HepG2 (cell line): ENCODE results near the gene RASGRF1.

ENCODE experiments used
- FOXM1 ChIP-seq: sonication (generic); formaldehyde crosslinking; IDR thresholded peaks from 2 replicates; pipeline ENCODE4 v1.5.0; 2020; ENCODE audit warnings: missing genetic modification reagents
- KDM5A ChIP-seq: fragments of 200-600 bp; sonication (generic); IDR thresholded peaks from 2 replicates; pipeline ENCODE4 v1.7.0; 2018; ENCODE audit warnings: antibody characterized with exemption, mild to moderate bottlenecking, low read length, borderline replicate concordance
- MXD3 ChIP-seq: IDR thresholded peaks from 2 replicates; pipeline ENCODE4 v1.6.1; 2016; ENCODE audit warnings: mild to moderate bottlenecking, missing biosample characterization, missing genetic modification reagents
- PLRG1 ChIP-seq: fragments of 450-650 bp; conservative IDR thresholded peaks from 2 replicates; pipeline ENCODE4 v1.6.1; 2016
- RAD21 ChIP-seq: fragments of 450-650 bp; formaldehyde crosslinking; IDR thresholded peaks from 2 replicates; pipeline ENCODE4 v1.5.0; 2020; ENCODE audit warnings: mild to moderate bottlenecking
- SIN3A ChIP-seq: IDR thresholded peaks from 2 replicates; pipeline ENCODE4 v1.6.1; 2011; ENCODE audit warnings: low read depth, mild to moderate bottlenecking, control low read depth, low read length, borderline replicate concordance
- SP4 ChIP-seq: sonication (generic); formaldehyde crosslinking; IDR thresholded peaks from 2 replicates; pipeline ENCODE4 v1.8.1; 2023; ENCODE audit warnings: mild to moderate bottlenecking, missing genetic modification reagents
- TCF7 ChIP-seq: sonication (generic); IDR thresholded peaks from 2 replicates; pipeline ENCODE4 v1.6.1; 2016; ENCODE audit warnings: antibody characterized with exemption, low read depth
- ZBTB34 ChIP-seq: sonication (generic); formaldehyde crosslinking; IDR thresholded peaks from 2 replicates; pipeline ENCODE4 v1.8.0; 2022; ENCODE audit warnings: mild to moderate bottlenecking, missing genetic modification reagents
- ZBTB40 ChIP-seq, 2 experiments: fragments of 450-650 bp in 1 of 2; sonication (generic) in 1 of 2; formaldehyde crosslinking in 1 of 2; IDR thresholded peaks; 2 replicates each; pipeline versions ENCODE4 v1.6.1 to v1.8.0; 2016 to 2022; ENCODE audit warnings: antibody characterized with exemption in 1 of 2, mild to moderate bottlenecking in 1 of 2, missing genetic modification reagents in 1 of 2
- ZNF160 ChIP-seq: sonication (generic); formaldehyde crosslinking; IDR thresholded peaks from 2 replicates; pipeline ENCODE4 v1.8.0; 2022; ENCODE audit warnings: mild to moderate bottlenecking, inconsistent platforms, missing genetic modification reagents
- ZNF30 ChIP-seq: sonication (generic); formaldehyde crosslinking; IDR thresholded peaks from 2 replicates; pipeline ENCODE4 v1.5.0; 2020; ENCODE audit warnings: mild to moderate bottlenecking, missing genetic modification reagents

- TF ChIP-seq KDM5A (no peak), FOXM1 (CRISPR knock-in tag) (no peak), RAD21 (CRISPR knock-in tag) (no peak), ZBTB40 (IDR thresholded peaks at IDR 0.05) (no peak), ZBTB40 (CRISPR knock-in tag; IDR thresholded peaks at IDR 0.05) (no peak), ZNF30 (no peak), PLRG1 (no peak), ZBTB34 (CRISPR knock-in tag) (no peak), SP4 (CRISPR knock-in tag) (no peak), ZNF160 (CRISPR knock-in tag) (no peak), SIN3A (no peak), TCF7 (no peak), MXD3 (CRISPR knock-in tag) (no peak)
These were observed 84.5 kb downstream of the RASGRF1 start for GRCh38 chr15:79006071-79006470.
